T47D (cell line): Measurements from ENCODE around the gene PARP1.

Experiments used
- DNase-seq, 2 experiments: peaks; one replicate each; pipeline versions ENCODE4 v3.0.0 to v3.0.0-alpha.2; 2011 to 2012; ENCODE audit warnings: low read depth in 1 of 2, low spot score in 1 of 2
- JUND ChIP-seq: IDR thresholded peaks from 2 replicates; pipeline ENCODE4 v1.6.1; 2012; ENCODE audit warnings: low read depth
- in situ Hi-C: cut with HindIII; loops from 2 replicates; pipeline ENCODE4 v1.10.0; 2016; ENCODE audit warnings: low sequenced_read_pairs, low pct_unique_long_range_greater_than_20kb

PARP1 gene

DNA sequence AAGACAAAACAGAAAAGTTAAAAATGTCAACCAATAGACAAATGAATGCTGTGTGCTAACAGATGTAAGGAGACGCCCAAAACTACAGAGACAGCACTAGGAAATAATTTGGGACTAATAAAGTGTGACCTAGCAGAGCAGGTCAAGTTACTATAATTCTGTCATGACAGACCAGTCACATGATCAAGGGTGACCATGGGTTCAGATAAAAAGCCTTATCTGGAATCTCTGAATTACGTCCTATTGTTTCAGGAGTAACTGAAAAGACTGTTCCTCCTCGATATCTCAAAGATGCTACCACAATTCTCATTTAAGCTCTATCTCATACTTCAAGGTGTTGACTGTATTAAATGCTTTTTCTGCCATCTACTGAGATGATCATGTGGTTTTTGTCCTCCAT, 31.6 kb downstream of the PARP1 start:
- DNase-seq: no peak
- TF ChIP-seq JUND: no peak
- in situ Hi-C loops: no loop called here

- DNase-seq: no peak
- TF ChIP-seq JUND: no peak
- in situ Hi-C loops: no loop called here
Observed at GRCh38 chr1:226373376-226373775, 34.5 kb downstream of the PARP1 start.

GRCh38 chr1:226372885-226373284, 35.0 kb downstream of the PARP1 start:
- DNase-seq: no peak
- TF ChIP-seq JUND: no peak
- in situ Hi-C loops: no loop called here

- no peak for DNase-seq
- TF ChIP-seq JUND: no peak
- in situ Hi-C loops: no loop called here
Observed at GRCh38 chr1:226371866-226372490, 35.9 kb downstream of the PARP1 start.

- DNase-seq: no peak
- in situ Hi-C loops: no loop called here
- no peak for TF ChIP-seq JUND
Observed at GRCh38 chr1:226371027-226371694, 36.7 kb downstream of the PARP1 start.

- in situ Hi-C loops: no loop called here
- no peak for TF ChIP-seq JUND
- no peak for DNase-seq
Observed at GRCh38 chr1:226370144-226370923, 37.6 kb downstream of the PARP1 start.

DNA sequence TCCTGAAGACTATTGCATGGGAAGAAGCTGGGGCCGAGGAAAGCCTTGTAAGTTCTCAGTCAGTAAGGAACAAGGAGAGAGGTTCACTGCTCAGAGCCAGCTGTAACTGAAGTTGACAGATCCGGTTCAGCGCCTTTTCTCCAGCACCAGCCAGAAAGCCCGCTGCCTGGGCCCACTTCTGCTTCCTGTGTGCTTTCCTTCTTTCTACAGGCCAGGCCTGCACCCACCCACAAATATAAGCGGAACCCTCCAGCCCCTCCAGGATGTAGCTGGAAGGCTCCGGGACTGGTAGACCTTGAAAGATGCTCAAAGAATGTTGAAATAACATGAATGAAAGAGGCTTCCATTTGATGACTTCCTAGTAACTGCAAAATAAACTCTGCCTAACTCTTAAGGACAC, 38.8 kb downstream of the PARP1 start:
- no peak for TF ChIP-seq JUND
- in situ Hi-C loops: no loop called here
- no peak for DNase-seq

GRCh38 chr1:226366290-226366689, 41.6 kb downstream of the PARP1 start:
- in situ Hi-C loops: no loop called here
- DNase-seq: no peak
- TF ChIP-seq JUND: no peak

GRCh38 chr1:226365831-226366231, 42.1 kb downstream of the PARP1 start:
- DNase-seq: no peak
- no peak for TF ChIP-seq JUND
- in situ Hi-C loops: no loop called here

- no peak for DNase-seq
- in situ Hi-C loops: no loop called here
- no peak for TF ChIP-seq JUND
Observed at GRCh38 chr1:226364901-226365565, 42.9 kb downstream of the PARP1 start.

DNA sequence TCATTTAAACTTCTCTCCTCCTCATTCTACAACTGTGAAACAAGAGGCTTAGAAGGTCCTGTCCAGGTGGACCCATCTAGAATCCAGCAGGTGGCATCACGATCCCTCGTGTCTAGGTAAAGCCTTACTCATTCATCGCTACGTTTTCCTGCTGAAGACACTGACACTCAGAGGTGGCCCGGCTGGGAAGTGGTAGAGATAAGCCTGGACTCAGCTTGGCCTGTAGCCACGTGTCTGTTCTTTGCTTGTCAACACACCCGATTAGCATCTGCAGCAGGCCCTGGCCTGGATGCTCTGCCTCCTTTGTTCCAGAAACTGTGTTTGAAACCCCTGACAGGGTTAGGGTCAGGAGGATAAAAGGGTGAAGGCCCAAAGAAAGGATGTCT, 43.4 kb downstream of the PARP1 start:
- TF ChIP-seq JUND: no peak
- DNase-seq: peak in 1 of 2 experiments; percentile 17
- in situ Hi-C loops: no loop called here

- TF ChIP-seq JUND: no peak
- in situ Hi-C loops: no loop called here
- no peak for DNase-seq
Observed at GRCh38 chr1:226363801-226364513, 43.9 kb downstream of the PARP1 start.
